ENCODE measurements around the gene CYP8B1. TPM values are rescaled to one million over a fixed set of nuclear protein-coding genes. Genes with fewer than 3 reads are reported as not detected.

CYP8B1 gene
- total RNA-seq, 4 donors from 2014 or later: not detected

DNA sequence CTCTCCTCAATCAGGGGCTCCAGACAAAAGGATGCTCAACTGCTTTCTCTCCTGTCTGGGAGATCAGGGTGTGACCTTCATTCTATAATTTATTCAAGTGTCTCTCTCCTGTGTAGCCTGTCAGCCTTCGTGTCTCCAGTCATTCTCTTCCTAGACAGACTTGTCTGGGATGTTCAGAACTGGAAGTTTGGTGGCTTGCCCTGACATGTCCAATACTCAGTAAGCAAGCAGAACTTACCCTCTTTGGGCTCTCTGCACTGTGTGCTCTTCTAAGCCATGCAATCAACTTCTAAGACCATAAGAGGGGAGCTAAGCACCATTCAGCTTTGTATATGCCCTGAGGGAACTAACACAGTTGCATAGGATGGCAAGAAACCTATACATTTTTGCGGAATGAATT lies 52.3 kb downstream of the CYP8B1 start:
- Histone ChIP-seq H3K36me3 (no peaks in the 10 kb centered on the region), H3K9me3 (no peaks in the 10 kb centered on the region), H3K27ac (peak overlapping the region in 2 of 4 donors; percentile 49 to 66), H3K27me3 (no peaks in the 10 kb centered on the region), H3K4me1 (peaks cover 5 to 67% (median 21%) of the 10 kb centered on the region in 3 donors), H3K4me3 (no peak overlapping the region)
- no peak for DNase-seq
- intact Hi-C loops (cut with DNase I): no loop called here
- 30 to 33% methylated on average over 2 of the region's 2 CpGs for WGBS, 2 donors
- no peak for TF ChIP-seq POLR2A (IDR thresholded peaks at IDR 0.05)
- TF ChIP-seq CTCF (IDR thresholded peaks at IDR 0.05): no peak

DNA sequence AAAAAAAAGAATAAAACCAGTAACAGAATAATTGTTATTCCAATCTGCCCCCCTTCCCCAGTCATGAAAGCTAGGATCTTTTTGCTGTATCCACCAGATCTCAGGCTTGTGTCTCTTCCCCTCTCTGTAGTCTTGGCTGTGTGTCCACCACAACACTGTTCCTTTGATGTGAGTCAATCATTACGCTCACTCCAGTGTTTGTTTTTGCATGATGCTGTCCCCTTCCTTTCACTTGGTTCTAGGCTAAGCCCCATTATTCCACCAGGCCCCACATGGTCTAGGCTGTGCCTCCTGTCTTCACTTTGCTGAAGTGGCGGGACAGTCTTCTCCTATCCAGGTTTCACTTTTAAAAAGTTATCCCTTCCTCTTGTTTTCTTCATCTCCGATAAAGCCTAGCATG lies 52.9 kb downstream of the CYP8B1 start:
- H3K4me3 ChIP-seq: no peak overlapping the region

More for the DNA sequence above, 52.9 kb downstream of the CYP8B1 start:
- intact Hi-C loops (cut with DNase I): no loop called here
- Histone ChIP-seq H3K36me3 (no peaks in the 10 kb centered on the region), H3K27me3 (no peaks in the 10 kb centered on the region), H3K9me3 (no peaks in the 10 kb centered on the region), H3K27ac (peak overlapping the region in 2 of 4 donors; percentile 49 to 66), H3K4me1 (peaks cover 5 to 62% (median 21%) of the 10 kb centered on the region in 3 donors)
- DNase-seq: no peak
- 47 to 70% methylated on average over 3 of the region's 3 CpGs for WGBS, 2 donors
- no peak for TF ChIP-seq POLR2A (IDR thresholded peaks at IDR 0.05)
- no peak for TF ChIP-seq CTCF (IDR thresholded peaks at IDR 0.05)

Other genes starting within 250 kb of the CYP8B1 start
- 10 to 100 TPM in 2 of 4 donors, 1 to 10 TPM in 2; 5.0 to 34.3 (median 10.3) TPM for gene ZBTB47, start 222.2 kb downstream of the CYP8B1 start, total RNA-seq
- not detected for gene KLHL40, start 190.3 kb downstream of the CYP8B1 start, total RNA-seq
- gene HHATL, start 173.1 kb downstream of the CYP8B1 start, total RNA-seq: not detected
- 1 to 10 TPM in 1 of 4 donors, under 1 TPM in 1, not detected in 2; 0.62 to 1.3 TPM for gene CCDC13, start 102.6 kb downstream of the CYP8B1 start, total RNA-seq
- 100 to 1,000 TPM in 3 of 4 donors, 10 to 100 TPM in 1; 52.3 to 239 (median 212) TPM for gene HIGD1A, start 71.4 kb downstream of the CYP8B1 start, total RNA-seq
- gene ACKR2, start 66.4 kb downstream of the CYP8B1 start, total RNA-seq: 1 to 10 TPM; 2.7 to 6.5 (median 3.1) TPM
- 1 to 10 TPM; 1.9 to 7.6 (median 2.8) TPM for gene ZNF662, start 30.3 kb upstream of the CYP8B1 start, total RNA-seq
- 10 to 100 TPM in 1 of 4 donors, 1 to 10 TPM in 3; 1.4 to 10.1 (median 2.4) TPM for gene GASK1A, start 103.4 kb upstream of the CYP8B1 start, total RNA-seq
- 10 to 100 TPM in 1 of 4 donors, 1 to 10 TPM in 3; 4.4 to 14.0 (median 9.0) TPM for gene POMGNT2, start 230.2 kb upstream of the CYP8B1 start, total RNA-seq

Measured in esophagus squamous epithelium (tissue), 5 donors.